Duodenal mucosa (tissue), 2 donors: ENCODE results near the gene SLC9A9.

Experiments
- H3K27ac ChIP-seq: one replicate; pipeline ENCODE4 v1.7.0; 2013; ENCODE audit warnings: low read depth, low read length
- H3K27me3 ChIP-seq, 2 donors: one replicate each; pipeline ENCODE4 v1.7.0; 2013; ENCODE audit warnings: low read length in 2 of 2, control low read depth in 1 of 2; ENCODE audit not compliant: insufficient read depth in 2 of 2, control insufficient read depth in 1 of 2
- H3K36me3 ChIP-seq, 2 donors: one replicate each; pipeline ENCODE4 v1.7.0; 2013; ENCODE audit warnings: low read length in 2 of 2, control low read depth in 1 of 2; ENCODE audit not compliant: insufficient read depth in 2 of 2, control insufficient read depth in 1 of 2
- H3K4me1 ChIP-seq, 2 donors: one replicate each; pipeline ENCODE4 v1.7.0; 2013; ENCODE audit warnings: low read length in 2 of 2, control low read depth in 1 of 2; ENCODE audit not compliant: insufficient read depth in 2 of 2, control insufficient read depth in 1 of 2
- H3K4me3 ChIP-seq, 2 donors: one replicate each; pipeline ENCODE4 v1.7.0; 2013; ENCODE audit warnings: low read length in 2 of 2, low read depth in 1 of 2
- H3K9ac ChIP-seq, 2 donors: one replicate each; pipeline ENCODE4 v1.7.0; 2013; ENCODE audit warnings: low read length in 2 of 2, low read depth in 1 of 2
- H3K9me3 ChIP-seq, 2 donors: one replicate each; pipeline ENCODE4 v1.7.0; 2013; ENCODE audit warnings: low read length in 2 of 2, control low read depth in 1 of 2; ENCODE audit not compliant: control insufficient read depth in 1 of 2

Gene SLC9A9

DNA sequence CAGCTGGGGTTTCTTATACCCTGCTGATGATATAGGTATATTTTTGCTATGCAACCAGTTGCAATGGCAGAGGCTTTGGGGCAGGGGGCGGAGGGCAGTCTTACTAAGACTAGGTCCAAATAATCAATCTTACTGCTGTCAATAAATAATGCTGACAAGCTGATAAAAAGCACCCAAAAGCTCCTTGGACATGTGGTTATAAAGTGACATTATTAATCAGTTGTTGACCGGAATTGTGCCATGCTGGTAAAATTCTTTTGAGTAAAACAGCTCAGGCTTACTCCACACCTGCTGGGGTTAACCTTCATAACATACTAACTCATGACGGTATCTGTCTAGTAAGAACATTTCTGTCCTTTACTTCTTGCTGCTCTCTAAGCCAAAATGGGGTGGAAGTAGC lies 626.8 kb downstream of the SLC9A9 start:
- Histone ChIP-seq H3K27me3 (no peaks in the 10 kb centered on the region), H3K4me1 (no peaks in the 10 kb centered on the region), H3K4me3 (no peak overlapping the region), H3K36me3 (no peaks in the 10 kb centered on the region), H3K9me3 (no peaks in the 10 kb centered on the region), H3K9ac (no peak overlapping the region), H3K27ac (no peak overlapping the region)

DNA sequence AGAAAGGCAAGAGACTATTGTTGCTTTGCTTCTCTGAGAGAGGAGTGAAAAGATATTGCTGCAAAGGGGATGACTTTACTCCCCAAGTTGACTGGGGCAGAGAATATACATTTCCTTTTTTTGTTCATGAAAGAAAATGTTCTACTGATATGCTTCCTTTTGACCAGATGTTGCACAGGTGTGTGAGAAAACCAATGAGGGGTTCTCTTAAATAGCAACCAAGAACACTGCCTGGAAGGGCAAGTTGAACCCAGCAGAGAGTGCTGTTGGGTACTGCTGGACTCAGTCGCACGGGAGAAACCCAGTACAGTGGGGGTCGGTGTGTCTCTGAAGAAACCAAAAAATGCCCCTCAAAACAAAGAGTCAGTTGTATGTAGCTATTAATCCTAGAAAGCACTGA lies 627.5 kb downstream of the SLC9A9 start:
- Histone ChIP-seq H3K27me3 (no peaks in the 10 kb centered on the region), H3K9ac (no peak overlapping the region), H3K4me3 (no peak overlapping the region), H3K4me1 (no peaks in the 10 kb centered on the region), H3K9me3 (no peaks in the 10 kb centered on the region), H3K36me3 (no peaks in the 10 kb centered on the region), H3K27ac (no peak overlapping the region)

DNA sequence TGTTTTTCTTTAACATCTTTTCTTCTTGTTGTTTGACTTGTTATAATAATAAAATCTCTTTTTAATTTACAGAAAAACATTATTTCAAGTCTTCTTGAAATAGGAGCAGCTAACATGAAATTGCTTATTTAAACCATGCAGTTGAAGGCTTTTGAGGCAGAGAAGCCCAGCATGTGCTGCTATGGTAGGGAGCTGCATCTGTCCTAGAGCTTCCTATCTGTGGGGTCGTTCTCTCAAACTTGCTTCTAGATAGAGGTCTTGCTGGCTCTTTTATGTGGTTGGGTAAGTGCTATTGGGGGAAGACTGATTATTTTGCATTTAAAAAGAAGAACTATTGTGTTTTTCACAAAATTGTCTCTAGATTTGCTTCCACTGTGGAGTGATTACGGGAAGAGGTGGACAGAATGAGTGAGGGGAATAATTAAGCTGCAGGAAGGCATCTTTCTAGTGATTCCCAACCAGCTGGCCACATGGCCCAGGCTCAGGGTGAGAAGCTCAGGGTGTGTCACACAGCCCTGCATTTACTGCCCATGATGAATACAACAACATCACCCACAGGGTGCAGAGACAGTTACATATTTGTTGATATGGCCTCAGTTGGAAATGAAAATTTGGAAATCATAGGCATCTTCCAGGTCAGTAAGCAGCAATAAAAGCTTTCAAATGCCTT lies 630.0 kb downstream of the SLC9A9 start:
- Histone ChIP-seq H3K27ac (no peak overlapping the region), H3K4me3 (no peak overlapping the region), H3K9ac (no peak overlapping the region), H3K27me3 (no peaks in the 10 kb centered on the region), H3K9me3 (no peaks in the 10 kb centered on the region), H3K4me1 (no peaks in the 10 kb centered on the region), H3K36me3 (no peaks in the 10 kb centered on the region)

DNA sequence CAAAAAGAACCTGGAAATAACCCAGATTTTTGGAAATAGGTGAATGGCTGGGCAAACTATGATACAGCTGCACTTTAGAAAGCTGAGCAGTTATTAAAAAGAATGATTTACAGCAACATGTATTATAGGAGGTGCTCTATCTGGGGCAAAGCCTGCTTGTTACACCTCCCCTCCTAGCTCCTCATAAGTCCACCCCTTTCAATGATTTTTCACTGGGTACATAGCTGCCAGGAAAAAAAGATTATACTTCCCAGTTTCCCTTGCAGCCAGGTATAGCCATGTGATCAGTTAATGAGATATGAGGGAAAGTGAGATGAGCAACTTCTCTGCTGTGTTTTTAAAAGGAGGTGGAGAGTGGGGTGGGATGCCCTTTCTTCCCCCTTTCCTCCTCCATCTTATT lies 631.0 kb downstream of the SLC9A9 start:
- Histone ChIP-seq H3K9ac (no peak overlapping the region), H3K27me3 (no peaks in the 10 kb centered on the region), H3K4me3 (no peak overlapping the region), H3K9me3 (no peaks in the 10 kb centered on the region), H3K27ac (no peak overlapping the region), H3K4me1 (no peaks in the 10 kb centered on the region), H3K36me3 (no peaks in the 10 kb centered on the region)

DNA sequence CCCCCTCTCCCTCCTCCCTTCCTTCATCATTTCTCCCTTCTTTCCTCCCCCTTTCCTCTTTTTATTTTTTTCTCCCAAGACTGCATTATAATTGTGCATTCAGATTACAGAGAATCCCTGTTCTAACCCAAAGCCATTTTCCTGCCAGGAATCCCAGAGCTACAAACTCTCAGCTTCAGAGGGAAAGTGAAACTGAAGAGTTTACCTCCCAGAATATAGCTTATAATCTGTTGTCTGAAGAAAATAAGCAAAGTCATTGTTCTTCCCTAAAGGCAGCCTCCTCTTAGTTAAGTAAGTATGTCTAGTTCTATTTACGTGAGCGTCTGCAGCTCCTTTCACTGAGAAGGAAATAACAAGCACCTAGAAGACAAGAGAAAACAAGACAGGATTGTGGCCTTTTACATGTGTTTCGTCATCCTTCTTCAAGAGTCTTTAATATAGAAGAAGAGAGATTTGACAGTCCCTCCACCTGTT lies 631.5 kb downstream of the SLC9A9 start:
- H3K9ac ChIP-seq = no peak overlapping the region
- no peak overlapping the region for H3K27ac ChIP-seq

More for the DNA sequence above, 631.5 kb downstream of the SLC9A9 start:
- Histone ChIP-seq H3K36me3 (no peaks in the 10 kb centered on the region), H3K27me3 (no peaks in the 10 kb centered on the region), H3K4me3 (no peak overlapping the region), H3K9me3 (no peaks in the 10 kb centered on the region), H3K4me1 (no peaks in the 10 kb centered on the region)
